ENCODE measurements around the gene ARMC12. TPM values are rescaled to one million over a fixed set of nuclear protein-coding genes. Genes with fewer than 3 reads are reported as not detected.

ARMC12 gene
- total and polyA plus RNA-seq, 2 of the 13 experiments (the other 11 are each of a cell fraction or from before 2014, with no cell fraction given): 1.3 TPM; not detected in 1

GRCh38 chr6:35722121-35722761 lies 14.6 kb upstream of the ARMC12 start (continued):
- TF ChIP-seq, protein P1, sequence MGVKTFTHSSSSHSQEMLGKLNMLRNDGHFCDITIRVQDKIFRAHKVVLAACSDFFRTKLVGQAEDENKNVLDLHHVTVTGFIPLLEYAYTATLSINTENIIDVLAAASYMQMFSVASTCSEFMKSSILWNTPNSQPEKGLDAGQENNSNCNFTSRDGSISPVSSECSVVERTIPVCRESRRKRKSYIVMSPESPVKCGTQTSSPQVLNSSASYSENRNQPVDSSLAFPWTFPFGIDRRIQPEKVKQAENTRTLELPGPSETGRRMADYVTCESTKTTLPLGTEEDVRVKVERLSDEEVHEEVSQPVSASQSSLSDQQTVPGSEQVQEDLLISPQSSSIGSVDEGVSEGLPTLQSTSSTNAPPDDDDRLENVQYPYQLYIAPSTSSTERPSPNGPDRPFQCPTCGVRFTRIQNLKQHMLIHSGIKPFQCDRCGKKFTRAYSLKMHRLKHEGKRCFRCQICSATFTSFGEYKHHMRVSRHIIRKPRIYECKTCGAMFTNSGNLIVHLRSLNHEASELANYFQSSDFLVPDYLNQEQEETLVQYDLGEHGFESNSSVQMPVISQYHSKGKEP (CRISPR knock-in tag; IDR thresholded peaks at IDR 0.05): no peak
- TF ChIP-seq CBX2 (IDR thresholded peaks at IDR 0.05; ENCODE audit: low read depth, low read length) (no peak), CBX2 (CRISPR knock-in tag; IDR thresholded peaks at IDR 0.05; ENCODE audit: low read depth) (no peak), SOX6 (IDR thresholded peaks at IDR 0.05) (no peak), SOX6 (CRISPR knock-in tag; IDR thresholded peaks at IDR 0.05) (no peak)
- TF ChIP-seq, protein P2, sequence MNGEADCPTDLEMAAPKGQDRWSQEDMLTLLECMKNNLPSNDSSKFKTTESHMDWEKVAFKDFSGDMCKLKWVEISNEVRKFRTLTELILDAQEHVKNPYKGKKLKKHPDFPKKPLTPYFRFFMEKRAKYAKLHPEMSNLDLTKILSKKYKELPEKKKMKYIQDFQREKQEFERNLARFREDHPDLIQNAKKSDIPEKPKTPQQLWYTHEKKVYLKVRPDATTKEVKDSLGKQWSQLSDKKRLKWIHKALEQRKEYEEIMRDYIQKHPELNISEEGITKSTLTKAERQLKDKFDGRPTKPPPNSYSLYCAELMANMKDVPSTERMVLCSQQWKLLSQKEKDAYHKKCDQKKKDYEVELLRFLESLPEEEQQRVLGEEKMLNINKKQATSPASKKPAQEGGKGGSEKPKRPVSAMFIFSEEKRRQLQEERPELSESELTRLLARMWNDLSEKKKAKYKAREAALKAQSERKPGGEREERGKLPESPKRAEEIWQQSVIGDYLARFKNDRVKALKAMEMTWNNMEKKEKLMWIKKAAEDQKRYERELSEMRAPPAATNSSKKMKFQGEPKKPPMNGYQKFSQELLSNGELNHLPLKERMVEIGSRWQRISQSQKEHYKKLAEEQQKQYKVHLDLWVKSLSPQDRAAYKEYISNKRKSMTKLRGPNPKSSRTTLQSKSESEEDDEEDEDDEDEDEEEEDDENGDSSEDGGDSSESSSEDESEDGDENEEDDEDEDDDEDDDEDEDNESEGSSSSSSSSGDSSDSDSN (CRISPR knock-in tag; IDR thresholded peaks at IDR 0.05): 0 out of 2 replicates have a peak, but pooled peaks have one; percentile 21

- BruUV-seq (replicated peaks): no TSS peak
- in situ Hi-C loops (cut with HindIII; ENCODE audit: extremely low pct_ligation_motif_present, low pct_unique_long_range_greater_than_20kb) (no loop called here), intact Hi-C loops (cut with micrococcal nuclease; ENCODE audit: unreplicated experiment) (no loop called here)
- Histone ChIP-seq H3K4me2 (ENCODE audit: low read depth, low read length) (0 out of 2 replicates have a peak overlapping the region, but pooled peaks have one; percentile 9), H3K9me3 (ENCODE audit: low read length) (no peaks in the 10 kb centered on the region), H3K27me3 (ENCODE audit: control insufficient read depth in 1 of 2, insufficient read depth in 2 of 2, low read length in 2 of 2) (no peaks in the 10 kb centered on the region; a peak in 1 of 5 replicates), H3K36me3 (replicated peaks in 1 of 2; ENCODE audit: control insufficient read depth in 1 of 2, insufficient read depth in 2 of 2, low read length in 2 of 2) (no peaks in the 10 kb centered on the region), H4K20me1 (ENCODE audit: insufficient read depth, low read length) (no peaks in the 10 kb centered on the region), H3K79me2 (ENCODE audit: insufficient read depth, low read length) (no peaks in the 10 kb centered on the region), H3K27ac (ENCODE audit: extremely low read length, insufficient read depth, low read length) (no peak overlapping the region), H2AFZ (ENCODE audit: low read length) (no peak overlapping the region), H3K4me1 (ENCODE audit: insufficient read depth, low read length) (peaks cover 77% of the 10 kb centered on the region), H3K4me3 (replicated peaks in 1 of 3; ENCODE audit: insufficient read depth in 1 of 3, low read depth in 2 of 3, low read length in 3 of 3) (no peak overlapping the region), H3K9ac (ENCODE audit: insufficient read depth, low read depth, low read length) (no peak overlapping the region)
- ChIA-PET POLR2A (interaction anchor here (1.0 kb wide), 1 partner anchor 9 kb away, joined by 4 read pairs; no protein-coding TSS in a partner anchor), CTCF (ENCODE audit: low intra/inter-chr PET ratio, low total read pairs) (no interaction called here)
- FAIRE-seq (no peak), DNase-seq (ENCODE audit: low spot score) (no peak), ATAC-seq (no peak)
- 83% methylated on average over 2 of the region's 2 CpGs for WGBS (ENCODE audit: low lambda C conversion rate)
- TF ChIP-seq CREB3 (CRISPR knock-in tag; IDR thresholded peaks at IDR 0.05) (no peak), RBAK (CRISPR knock-in tag; IDR thresholded peaks at IDR 0.05) (no peak)
- TF ChIP-seq, protein P3, sequence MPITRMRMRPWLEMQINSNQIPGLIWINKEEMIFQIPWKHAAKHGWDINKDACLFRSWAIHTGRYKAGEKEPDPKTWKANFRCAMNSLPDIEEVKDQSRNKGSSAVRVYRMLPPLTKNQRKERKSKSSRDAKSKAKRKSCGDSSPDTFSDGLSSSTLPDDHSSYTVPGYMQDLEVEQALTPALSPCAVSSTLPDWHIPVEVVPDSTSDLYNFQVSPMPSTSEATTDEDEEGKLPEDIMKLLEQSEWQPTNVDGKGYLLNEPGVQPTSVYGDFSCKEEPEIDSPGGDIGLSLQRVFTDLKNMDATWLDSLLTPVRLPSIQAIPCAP (CRISPR knock-in tag; IDR thresholded peaks at IDR 0.05; ENCODE audit: low read depth): no peak
Observed at GRCh38 chr6:35723587-35723986, 13.2 kb upstream of the ARMC12 start.

Measured in HepG2 (cell line).